GM13977 (cell line): ENCODE data around the gene OSBPL3.

Source experiments
- DNase-seq: peaks from one replicate; pipeline ENCODE4 v3.0.0; 2012; ENCODE audit warnings: low spot score
- in situ Hi-C: fragments of 300-500 bp; cut with MboI; formaldehyde crosslinking; loops from one replicate; pipeline ENCODE4 v1.12.0; 2022; ENCODE audit warnings: low sequenced_read_pairs, low pct_unique_long_range_greater_than_20kb, mixed read lengths, inconsistent platforms; ENCODE audit not compliant: unreplicated experiment
- TF ChIP-seq, protein P1 (sequence below): IDR thresholded peaks from 2 replicates; pipeline ENCODE4 v1.5.1; 2012; ENCODE audit warnings: mild to moderate bottlenecking, control low read depth; ENCODE audit not compliant: insufficient read depth; ENCODE audit errors: extremely low read depth, missing control alignments

The OSBPL3 gene

DNA sequence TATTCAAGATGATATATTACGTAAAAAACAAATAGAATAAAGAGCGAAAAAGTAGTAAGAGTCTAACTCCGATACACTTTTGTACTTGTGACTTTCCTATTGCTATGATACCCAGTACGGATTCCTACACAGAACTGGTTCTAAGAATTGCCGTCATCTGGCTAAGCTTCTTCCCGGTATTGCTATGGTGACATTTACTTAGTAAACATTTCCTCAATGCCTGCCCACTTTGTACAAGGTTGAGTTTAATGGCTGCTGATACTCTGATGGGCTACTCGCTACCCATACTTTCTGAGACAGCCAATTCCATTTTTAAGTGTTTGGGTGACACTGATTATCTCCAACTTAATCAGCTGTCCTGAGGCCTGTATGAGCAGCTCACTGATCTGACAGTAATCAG is 55.6 kb downstream of the OSBPL3 start:
- TF ChIP-seq, protein P1, sequence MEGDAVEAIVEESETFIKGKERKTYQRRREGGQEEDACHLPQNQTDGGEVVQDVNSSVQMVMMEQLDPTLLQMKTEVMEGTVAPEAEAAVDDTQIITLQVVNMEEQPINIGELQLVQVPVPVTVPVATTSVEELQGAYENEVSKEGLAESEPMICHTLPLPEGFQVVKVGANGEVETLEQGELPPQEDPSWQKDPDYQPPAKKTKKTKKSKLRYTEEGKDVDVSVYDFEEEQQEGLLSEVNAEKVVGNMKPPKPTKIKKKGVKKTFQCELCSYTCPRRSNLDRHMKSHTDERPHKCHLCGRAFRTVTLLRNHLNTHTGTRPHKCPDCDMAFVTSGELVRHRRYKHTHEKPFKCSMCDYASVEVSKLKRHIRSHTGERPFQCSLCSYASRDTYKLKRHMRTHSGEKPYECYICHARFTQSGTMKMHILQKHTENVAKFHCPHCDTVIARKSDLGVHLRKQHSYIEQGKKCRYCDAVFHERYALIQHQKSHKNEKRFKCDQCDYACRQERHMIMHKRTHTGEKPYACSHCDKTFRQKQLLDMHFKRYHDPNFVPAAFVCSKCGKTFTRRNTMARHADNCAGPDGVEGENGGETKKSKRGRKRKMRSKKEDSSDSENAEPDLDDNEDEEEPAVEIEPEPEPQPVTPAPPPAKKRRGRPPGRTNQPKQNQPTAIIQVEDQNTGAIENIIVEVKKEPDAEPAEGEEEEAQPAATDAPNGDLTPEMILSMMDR = no peak
- DNase-seq = no peak
- in situ Hi-C loops = no loop called here

DNA sequence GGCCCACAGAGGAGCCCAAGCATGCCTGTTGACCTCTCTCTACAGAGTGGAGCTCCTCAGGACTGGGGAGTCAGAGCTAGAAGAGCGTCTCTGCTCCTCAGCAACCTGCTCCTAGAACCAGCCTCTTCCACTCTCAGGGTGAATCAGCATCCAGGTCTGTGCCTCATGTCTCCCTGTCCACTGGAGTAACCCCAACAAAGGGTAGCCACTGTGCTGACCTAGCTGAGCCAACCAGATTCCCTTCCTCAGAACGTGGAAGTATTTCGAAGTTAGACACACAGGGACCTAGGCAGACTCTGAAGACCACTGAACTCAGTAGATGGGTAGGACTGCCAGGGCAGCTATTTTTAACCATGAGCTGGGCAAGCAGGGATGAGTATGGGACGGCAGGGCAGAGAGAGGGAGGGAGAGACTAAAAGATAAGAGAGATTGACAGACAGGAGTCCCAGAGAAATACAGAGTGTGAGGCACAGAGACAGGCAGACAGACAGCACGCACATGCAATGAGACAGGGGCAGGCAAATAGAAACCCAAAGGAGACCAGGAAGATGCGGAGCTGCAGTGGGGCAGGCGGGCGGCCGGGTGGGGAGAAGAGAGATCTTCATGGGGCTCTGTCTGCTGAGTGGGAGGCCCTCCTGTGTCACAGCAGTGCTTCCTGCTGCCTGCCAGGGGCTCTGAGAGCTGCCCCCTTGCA is 56.7 kb downstream of the OSBPL3 start:
- DNase-seq = no peak

DNA sequence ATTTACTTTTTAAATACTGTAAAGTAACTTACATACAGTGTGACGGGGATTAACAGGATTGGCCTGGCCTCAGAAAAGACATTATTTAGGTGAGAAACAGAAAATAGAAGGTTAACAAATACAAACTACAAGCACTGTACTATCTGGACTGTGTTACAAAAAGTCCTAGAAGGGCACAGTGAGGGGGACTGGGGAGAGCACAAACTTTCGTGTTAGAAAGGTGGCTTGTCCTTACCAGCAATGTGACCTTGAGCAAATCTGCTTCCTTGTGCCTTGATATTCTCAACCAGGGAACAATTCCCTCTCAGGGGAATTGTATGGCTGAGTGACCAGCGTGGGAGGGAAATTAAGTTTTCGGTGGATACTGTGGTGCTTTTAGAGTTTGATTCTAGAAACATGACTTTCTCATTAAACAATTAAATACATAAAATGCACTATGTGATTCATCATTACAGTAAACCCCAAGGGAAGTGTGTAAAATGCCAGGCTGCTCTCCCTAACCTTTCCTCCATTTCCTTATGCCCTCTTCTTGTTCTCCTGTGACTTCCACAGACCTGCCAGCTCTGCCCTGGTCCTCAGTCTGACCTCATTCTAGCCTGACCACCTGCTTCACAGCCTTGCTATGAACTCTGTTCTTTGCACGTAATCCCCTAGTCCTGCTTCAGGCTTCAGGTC is 57.7 kb downstream of the OSBPL3 start:
- no peak for DNase-seq
- TF ChIP-seq, protein P1 = no peak
- in situ Hi-C loops = no loop called here

More for the DNA sequence above, 56.7 kb downstream of the OSBPL3 start:
- TF ChIP-seq, protein P1 = no peak
- in situ Hi-C loops = no loop called here

DNA sequence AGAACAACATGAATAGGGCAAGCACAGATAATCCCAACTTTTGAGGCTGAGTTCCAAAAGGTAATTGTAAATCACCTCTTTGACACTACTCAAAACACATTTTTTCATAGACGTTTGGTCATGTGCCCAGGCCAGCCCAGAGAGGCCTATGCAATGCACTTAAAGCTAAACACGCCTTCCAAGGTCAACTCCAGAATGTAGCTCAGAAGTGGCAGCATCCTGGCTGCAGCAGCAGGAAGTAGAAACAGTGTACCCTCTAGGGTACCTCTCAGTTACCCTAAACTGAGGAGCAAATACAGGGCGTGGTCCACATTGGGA is 58.7 kb downstream of the OSBPL3 start:
- TF ChIP-seq, protein P1 = no peak
- in situ Hi-C loops = no loop called here
- no peak for DNase-seq

DNA sequence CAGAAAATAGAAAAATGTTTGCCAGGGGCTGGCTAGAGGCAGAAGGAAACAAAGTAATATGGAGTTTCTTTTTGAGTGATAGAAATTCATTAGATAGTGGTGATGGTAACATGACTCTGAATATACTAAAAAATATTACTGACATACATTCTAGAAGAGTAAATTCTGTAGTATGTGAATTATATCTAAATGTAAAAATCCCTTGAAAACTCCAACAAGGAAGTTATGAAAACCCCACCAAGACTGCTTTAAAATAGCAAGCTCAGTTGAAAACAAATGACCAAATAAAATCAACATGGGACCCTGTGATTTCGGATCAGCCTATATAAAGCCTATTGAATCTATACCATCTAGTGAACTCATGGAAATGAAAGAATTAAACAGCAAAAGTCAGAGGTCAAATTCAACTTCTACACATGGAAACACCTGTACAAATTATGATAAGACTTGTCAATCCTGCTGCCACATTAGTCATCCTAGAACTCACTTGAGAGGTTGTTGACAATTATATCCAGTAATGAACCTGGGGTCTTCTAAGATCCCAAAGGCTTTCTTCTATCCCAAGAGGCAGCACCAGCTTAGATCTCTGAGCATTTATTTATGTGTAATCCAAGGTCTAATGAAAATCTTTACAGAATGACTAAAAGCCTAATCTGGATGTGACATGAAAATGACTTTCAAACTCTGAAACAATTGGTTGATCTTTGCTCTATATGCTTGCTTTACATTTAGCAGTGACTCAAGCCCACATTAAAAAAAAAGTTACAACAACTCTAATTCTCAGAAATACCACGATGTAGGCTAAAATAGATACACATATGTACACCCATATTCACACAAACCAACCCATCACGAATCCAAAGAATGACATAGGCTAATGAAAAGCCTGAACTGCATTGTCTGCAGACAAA is 59.3 kb downstream of the OSBPL3 start:
- DNase-seq = no peak
- TF ChIP-seq, protein P1 = no peak
- in situ Hi-C loops = no loop called here

DNA sequence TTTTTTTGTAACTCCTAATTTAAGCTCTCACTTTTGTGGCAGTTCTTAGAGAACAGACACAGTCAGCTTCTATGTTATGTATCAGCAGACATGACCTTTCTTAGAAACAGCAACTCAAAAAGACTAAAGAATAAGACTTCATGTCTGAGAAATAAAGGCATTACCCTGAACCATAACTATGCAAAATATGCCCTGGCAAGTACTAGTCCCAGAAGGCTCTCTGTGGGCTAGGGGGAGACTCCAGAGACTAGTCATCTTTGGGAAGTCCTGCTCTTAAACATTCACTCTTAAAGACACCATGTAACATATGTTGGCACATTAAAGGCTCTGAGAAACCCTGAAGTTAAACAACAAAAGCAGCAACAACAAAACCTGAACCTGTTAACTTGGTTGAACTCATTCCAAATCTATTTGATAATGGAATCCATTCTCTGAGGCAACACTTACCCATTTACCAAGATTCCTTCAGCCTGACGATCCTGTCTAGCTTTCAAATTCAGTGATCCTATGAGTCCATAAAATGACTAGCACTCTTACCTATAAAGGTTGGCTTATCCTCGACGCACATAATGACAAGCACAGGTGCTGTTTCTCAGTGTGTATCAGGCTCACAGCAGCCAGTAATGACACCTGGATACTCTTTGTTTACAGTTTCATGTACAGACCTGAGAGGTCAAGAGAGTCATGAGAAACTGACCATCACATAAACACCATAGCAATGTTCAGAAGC is 62.3 kb downstream of the OSBPL3 start:
- in situ Hi-C loops = no loop called here

More for the DNA sequence above, 62.3 kb downstream of the OSBPL3 start:
- TF ChIP-seq, protein P1 = no peak
- no peak for DNase-seq
